Activated CD4-positive, CD25-positive, alpha-beta regulatory T cell treated with anti-CD3 and anti-CD28 coated beads, Interleukin-2, amount 50 U/mL, for 24 hours (primary cell): ENCODE data around the gene UCK2.
"Not testable (repeated sequence)": the region's sequence is repeated elsewhere in the genome, so short reads cannot be mapped to it uniquely, and the experiment has no call there.

Experiments used
- ATAC-seq, 2 donors: fragments of 150-1000 bp; cut with Tn5 transposase; one replicate each; pipeline ENCODE4 v1.10.0; 2021; ENCODE audit warnings: mild to moderate bottlenecking in 1 of 2, moderate library complexity in 1 of 2

The UCK2 gene

DNA sequence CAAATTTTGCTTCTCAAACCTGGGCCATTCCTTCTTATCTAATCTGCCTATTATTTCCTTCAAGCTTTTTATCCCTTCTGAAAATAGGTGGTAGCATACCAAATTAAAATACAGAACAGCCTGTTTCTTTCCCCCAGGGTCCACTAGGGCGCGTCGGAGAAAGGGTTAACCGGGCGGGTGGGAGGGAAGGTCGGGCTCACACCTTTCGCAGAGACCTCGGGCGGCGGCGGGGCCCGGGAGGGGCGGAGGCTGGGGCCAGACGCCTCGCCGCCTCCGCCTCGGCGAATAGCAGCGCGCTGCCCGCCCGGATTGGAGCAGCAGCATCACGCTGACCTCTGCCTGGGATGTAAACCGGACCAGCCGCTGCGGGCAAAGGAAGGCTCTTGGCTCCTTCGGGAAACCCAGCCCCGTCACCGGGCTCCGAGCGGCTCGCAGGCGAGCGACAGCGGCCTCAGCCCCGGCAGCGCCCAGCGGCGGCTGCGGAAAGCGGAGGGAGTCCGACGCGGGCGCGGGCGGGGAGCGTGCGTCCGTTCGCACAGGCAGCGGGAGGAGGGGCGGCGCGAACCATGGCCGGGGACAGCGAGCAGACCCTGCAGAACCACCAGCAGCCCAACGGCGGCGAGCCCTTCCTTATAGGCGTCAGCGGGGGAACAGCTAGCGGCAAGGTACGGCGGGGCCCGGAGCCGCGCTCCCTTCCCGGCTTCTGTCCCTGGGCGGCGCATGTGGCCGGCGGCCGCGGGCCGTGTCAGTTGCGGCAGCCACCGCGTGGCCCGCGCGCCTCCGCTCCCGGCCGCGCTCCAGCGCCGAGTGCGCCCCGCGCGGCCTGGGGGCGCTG, at the start of gene UCK2:
UCK2 (plus strand) TSS at position 347 of the 835 bp plus-strand sequence; CDS start at position 567, 220 bp downstream.
- ATAC-seq, result peak; percentile 73 to 80

DNA sequence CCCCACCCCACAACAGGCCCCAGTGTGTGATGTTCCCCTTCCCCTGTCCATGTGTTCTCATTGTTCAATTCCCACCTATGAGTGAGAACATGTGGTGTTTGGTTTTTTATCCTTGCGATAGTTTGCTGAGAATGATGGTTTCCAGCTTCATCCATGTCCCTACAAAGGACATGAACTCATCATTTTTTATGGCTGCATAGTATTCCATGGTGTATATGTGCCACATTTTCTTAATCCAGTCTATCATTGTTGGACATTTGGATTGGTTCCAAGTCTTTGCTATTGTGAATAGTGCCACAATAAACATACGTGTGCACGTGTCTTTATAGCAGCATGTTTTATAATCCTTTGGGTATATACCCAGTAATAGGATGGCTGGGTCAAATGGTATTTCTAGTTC, 49.2 kb upstream of the UCK2 start:
- ATAC-seq, result not testable (repeated sequence)

DNA sequence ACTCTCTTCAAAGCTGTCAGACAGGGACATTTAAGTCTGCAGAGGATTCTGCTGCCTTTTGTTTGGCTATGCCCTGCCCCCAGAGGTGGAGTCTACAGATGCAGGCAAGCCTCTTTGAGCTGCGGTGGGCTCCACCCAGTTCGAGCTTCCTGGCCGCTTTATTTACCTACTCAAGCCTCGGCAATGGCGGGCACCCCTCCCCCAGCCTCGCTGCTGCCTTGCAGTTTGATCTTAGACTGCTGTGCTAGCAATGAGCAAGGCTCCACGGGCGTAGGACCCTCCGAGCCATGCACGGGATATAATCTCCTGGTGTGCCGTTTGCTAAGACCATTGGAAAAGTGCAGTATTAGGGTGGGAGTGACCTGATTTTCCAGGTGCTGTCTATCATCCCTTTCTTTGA, 43.9 kb upstream of the UCK2 start:
- ATAC-seq, result not testable (repeated sequence)

DNA sequence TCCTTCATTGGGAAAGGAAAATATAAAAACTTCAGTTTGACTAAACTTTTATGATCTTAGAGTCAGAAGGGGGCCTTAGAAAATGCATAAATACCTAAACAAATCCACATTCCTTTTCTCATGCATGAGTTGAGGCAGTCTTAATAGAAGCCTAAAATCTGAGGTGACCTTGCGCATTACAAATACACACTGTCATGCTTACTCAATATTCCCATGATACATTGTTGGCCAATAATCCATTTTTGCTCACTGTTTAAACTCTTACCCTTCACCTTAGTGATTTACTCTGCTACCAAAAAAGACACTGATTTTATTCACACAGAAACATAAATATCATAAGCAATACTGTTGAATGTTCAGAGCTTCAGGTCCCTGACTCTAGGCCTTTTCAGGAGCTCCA, 39.7 kb upstream of the UCK2 start:
- ATAC-seq, result no peak

DNA sequence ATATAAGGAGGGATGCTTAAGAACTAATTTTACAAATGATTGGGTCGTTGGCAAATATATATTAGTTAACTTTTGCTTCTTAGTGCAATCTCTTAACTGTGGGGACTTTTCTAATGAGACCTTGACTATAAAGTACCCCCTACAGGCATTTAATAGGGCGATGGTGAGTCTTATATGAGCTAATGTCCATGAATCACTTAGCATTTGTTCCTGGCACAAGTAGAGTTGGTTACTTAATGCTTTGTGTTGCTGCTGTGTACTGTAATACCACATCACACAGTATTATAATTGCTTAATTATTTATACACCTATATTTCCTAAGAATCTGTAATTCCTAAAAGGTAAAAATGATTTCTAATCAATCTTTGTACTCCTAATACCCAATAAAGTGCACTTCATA, 33.5 kb upstream of the UCK2 start:
- ATAC-seq, result no peak

DNA sequence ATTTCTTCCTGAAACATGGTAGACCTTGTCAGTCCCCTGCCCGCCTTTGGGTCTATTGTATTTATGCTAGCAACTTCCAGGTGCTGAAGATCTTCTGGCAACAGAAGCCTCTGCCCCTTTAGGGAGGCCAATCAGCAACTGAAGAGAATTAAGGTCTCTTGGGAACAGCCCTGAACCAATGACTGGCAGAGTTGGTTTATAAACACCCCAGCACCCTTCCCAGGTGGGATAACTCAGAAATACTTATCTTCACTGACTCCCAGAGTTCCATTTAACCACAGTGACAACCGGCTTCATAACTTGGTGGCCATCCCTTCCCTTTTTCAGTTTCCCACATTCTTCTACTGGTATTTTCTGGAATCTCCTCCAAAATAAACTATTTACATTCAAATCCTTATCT, 31.5 kb upstream of the UCK2 start:
- ATAC-seq, result no peak

DNA sequence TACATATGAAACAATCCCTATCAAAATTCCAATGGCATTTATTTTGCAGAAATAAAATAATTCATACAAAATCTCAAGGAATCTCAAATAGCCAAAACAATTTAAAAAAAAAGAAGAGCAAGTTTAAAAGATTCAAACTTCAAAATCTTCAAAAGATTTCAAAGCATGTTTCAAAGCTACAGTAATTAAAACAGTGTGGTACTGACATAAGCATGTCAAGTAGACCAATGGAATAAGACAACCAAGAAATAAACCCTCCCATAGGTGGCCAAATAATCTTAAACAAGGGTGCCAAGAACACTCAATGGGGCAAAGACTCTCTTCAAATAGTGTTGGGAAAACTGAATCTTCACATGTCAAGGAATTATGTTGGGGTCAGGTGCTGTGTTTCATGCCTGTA, 28.0 kb upstream of the UCK2 start:
- ATAC-seq, result no peak

DNA sequence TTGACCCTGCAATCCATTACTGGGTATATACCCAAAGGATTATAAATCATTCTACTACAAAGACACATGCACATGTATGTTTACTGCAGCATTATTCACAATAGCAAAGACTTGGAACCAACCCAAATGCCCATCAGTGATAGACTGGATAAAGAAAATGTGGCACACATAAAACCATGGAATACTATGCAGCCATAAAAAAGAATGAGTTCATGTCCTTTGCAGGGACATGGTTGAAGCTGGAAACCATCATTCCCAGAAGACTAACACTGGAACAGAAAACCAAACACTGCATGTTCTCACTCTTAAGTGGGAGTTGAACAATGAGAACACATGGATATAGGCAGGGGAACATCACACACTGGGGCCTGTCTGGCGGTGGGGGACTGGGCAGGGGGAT, 22.9 kb upstream of the UCK2 start:
- ATAC-seq, result not testable (repeated sequence)

DNA sequence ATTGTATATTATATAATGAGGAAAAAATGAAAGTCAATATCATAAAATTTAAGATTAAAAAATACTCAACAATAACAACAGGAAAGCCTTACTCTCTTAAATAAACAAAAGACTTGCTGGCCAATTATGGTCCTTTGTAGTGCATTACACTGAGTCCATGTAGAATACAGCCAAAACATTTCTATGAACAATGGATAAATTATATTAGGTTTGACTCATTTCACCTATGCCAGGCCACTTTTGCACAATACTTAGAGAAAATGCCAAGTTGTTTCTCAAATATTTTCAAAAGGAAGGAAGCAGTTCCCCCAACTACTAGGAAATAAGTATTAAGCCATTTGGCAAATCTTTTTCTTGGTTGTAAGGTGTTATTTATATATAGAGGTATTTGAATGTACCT, 19.8 kb upstream of the UCK2 start:
- no peak for ATAC-seq

DNA sequence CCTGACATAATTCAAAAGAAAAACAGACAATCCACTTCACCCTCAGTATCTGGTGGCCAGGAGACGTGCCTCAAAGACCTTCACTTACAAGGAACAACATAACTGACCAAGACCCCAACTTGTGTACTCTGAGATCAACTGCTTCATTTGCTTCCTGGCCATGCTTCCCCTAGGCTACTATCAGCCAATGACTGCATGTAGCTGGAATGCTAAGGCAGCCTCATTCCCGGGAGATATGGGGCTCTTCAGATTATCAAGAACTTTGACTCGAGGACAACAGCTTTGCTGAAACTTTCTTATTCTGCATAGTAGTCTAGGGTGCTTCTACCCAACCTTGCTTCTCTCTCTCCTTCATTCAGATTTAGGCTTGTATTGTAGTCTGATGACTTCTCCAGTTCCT, 11.7 kb upstream of the UCK2 start:
- ATAC-seq, result no peak

DNA sequence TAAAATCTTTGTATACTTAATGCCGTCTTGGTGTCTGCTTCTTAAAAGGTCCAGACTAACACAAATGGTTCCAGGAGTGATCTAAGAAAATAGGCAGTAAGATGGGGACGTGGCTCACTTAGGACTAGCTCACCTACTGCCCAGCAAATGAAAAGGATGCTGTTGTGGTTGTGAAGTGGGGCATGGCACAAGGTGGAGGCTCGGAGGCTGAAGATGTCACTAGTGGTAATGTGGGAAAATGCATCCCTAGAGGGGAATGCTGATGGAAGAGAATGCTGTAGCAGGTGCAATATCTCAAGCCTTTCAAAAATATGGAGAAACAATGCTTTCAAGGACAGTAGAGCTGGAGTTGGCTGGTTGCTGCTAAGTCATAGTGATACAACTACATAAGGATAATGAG, 11.3 kb upstream of the UCK2 start:
- ATAC-seq, result no peak

DNA sequence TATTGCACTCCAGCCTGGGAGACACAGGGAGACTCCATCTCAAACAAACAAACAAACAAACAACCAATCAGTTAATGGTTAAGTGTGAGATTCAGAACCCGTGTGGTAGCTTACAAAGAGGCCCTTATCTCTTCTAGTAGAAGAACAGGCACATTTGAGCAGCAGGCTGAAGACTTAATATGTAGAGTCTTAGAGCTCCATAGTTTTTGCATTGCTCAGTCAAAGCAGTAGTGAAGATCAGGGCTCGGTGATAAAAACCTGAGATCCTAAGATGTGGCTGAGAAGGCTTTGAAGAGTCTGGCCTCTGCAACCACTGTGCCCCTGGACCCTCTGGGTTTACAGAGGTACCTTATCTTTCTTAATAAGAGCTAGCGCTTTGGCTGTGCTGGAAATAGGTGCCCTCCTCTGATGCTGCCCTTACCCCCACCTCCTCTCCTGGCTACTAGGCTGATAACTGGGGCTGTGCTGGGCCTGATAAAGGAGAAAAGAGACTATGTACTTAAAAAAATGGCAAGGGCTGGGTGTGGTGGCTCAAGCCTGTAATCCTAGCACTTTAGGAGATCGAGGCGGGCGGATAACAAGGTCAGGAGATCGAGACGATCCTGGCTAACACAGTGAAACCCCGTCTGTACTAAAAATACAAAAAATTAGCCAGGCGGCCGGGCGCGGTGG, 10.5 kb upstream of the UCK2 start:
- no peak for ATAC-seq

DNA sequence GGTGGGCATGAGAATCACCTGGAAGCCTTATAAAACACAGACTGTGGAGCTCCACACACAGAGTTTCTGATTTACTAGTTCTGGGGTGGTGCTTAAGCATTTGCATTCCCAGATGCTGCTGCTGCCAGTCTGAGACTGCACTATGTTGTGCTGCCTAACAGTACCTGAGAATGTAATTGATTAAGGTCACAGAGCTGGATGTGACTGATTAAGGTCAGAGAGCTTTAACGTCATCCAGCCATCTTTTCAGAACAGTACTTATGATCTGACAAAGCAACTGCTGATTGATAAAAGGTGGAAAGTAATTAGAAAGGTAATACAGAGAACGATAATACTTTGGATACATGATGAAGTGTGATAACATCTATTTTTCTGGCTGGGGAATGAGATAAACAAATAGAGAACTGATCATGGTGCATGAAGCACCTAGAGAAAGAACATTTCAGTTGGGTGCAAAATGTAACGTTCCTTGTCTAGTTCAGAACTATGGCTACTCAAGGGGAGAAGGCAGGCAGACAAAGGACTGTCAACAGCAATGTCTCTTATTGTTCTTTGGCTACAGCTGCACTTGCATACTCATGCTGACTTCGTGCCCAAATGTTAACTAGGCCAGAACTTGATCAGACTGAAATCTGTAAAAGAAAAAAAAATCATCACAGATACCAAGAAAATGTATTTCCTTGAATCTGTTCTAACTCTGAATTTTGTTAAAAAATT, 3.7 kb upstream of the UCK2 start:
- ATAC-seq, result peak in 1 of 2 donors; percentile 51

DNA sequence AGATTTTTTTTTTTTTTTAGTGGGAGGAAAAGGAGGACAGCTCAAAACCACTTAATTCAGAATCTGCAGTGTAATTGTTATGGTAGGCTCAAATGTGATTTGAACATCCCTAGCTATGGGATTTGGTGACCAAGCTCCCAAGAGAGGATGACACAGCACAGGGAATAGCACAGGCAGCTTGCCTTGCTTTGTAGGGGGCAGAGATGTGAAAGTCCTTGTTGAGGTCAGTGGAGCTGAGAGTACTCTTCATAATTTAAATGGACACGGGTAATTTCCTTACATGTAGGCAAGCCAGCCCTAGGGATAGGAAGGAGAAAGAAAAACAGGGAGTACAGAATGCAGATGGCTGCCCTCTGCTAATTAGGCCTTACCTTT, 3.2 kb upstream of the UCK2 start:
- ATAC-seq, result no peak

DNA sequence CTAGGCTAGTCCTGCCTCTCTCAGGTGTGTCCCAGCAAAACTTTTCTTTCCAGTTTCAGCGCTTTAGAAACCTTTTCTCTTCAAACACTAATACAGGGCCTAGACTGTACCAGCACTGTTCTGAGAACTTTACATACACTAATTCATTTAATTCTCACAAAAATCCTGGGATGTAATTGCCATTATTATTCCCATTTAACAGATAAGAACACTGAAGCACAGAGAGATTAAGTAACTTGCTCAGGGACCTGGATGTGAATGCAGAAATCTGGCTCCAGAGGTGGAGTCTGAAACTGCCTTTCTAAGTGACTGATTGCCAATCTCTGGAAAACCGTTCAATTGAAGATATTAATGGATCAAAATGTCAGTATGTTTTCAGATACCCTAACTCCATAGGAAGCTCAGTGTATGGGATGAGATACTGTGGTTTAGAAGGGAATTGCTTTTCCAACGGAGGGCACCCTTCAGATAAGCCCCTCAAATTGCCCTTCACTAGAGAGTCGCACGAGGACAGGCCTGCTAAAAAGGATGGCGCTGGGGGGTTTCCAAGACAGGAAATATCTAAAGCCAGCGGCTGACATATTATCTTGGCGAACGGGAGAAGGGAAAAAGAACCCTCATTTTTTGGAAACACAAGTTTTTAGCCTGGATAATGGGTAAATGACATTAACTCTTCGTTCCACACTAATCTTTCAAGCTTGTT, 698 bp upstream of the UCK2 start:
- no peak for ATAC-seq

DNA sequence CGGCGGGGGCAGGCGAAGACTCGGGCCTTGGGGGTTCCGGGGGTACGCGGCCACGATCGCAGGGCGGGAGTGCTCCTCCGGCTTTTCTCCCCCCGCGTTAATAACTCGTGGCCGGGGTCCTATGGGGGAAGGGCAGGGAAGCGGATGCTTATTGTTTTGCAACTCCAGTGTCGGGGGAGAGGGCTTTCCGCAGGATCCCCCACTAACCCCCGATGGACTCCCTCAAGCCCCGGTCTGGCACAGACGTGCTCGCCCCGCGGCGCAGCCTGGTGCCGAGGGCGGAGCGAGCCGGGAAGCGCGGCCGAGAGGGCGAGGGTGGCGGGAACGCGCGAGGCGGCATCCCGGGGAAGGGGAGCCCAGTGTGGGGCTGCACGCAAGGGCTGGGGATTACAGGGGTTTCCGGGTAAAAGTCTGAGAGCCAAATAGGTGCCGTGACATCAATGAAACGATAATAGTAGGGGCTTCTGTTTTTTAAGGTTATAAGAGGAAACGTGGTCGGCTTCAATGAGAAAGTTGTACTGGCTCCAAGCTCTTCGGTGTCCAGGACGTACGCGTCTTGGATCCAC, 772 bp downstream of the UCK2 start:
- peak; percentile 42 to 51 for ATAC-seq

DNA sequence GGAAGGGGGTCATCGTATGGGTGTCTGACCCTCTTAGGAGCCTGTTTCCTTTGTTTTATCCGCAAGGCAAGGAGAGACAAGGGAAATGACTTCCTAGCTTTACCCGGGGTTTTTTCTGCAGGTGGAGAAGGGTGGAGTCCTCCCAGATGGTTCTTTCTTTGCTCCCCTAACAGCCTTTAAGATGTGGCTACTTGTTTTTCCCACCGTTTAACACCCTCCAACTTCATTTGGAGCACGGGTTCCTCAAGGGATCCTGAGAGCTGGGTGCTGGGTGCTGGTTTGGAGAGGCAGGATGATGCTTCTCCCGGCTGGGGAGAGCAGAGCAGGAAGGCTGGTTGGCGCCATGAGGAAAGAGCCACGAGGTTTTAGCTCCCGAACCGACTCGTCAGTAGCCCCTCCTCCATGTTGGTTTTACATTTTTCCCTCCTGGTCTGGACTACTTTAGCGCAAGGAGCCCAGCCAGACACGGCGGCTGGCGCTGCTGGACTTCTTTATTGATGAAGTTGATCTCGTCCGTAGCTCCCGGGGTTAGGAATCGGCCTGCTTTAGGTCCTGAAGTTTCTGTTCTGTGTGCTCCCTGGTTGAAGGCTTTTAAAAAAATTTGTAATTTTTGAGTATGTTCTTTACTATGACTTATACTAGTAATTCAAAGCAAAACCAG, 1.4 kb downstream of the UCK2 start:
- no peak for ATAC-seq

DNA sequence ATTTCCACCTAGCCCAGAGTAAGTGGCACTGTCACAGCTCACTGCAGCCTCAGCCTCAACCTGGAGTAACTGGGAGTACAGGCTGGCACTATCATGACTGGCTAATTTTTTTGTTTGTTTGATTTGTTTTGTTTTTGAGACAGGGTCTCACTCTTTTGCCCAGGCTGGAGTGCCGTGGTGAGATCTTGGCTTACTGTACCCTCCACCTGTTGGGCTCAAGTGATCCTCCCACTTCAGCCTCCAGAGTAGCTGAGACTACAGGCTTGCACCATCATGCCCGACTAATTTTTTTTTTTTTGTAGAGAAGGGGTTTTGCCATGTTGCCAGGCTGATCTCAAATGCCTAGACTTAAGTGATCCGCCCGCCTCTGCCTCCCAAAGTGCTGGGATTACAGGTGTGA, 2.5 kb downstream of the UCK2 start:
- no peak for ATAC-seq

DNA sequence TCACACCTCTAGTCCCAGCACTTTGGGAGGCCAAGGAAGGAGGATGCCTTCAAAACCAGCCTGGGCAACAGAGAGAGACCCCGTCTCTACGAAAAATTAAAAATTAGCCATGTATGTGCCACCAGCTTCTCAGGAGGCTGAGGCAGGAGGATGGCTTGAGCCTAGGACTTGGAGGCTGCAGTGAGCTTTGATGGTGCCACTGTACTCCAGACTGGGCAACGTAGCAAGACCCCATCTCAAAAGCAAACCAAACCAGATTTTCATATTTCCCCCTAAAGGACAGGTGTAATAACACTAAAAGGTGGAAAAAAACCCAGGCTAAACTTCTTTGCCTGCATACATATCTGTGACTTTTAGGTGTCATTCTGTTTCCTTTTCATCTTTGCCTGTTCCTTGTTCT, 3.7 kb downstream of the UCK2 start:
- no peak for ATAC-seq

DNA sequence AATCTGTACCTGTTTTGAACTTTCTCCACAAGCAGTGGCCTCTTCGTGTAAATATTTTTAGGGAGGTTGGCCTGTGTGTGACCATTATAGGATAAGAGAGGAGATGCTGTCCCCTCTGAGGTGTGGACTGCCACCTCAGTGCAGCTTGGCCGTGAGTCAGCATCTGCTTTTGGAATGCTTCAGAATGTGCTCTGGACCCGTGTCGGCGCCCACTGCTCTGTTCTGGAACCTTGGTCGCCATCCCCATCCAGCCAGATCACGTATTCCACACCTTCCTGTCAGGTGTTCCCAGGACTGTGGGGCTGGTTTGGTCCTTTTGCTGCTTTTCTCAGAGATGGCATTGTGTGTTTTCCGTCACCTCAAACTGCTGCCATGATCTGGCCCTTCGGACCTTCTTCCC, 5.5 kb downstream of the UCK2 start:
- no peak for ATAC-seq

DNA sequence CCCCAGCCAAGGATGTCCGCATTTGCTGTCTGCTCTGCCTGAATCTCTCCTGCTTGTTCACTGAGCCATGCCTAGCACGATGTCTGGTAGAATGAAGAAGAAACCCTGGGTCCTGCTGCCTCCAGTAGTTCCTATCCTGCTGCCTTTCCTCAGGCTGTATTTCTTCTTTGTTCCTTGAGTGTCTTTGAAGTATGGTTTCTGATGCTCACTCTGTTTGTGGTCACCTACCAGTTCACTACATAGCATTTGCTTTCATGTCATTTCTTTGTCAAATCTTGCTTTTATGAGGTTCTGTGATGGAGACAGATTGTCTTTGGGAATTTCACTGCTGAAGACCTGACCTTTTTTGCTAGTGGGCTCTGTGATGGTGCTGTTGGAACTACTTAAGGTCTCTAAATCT, 5.9 kb downstream of the UCK2 start:
- no peak for ATAC-seq

DNA sequence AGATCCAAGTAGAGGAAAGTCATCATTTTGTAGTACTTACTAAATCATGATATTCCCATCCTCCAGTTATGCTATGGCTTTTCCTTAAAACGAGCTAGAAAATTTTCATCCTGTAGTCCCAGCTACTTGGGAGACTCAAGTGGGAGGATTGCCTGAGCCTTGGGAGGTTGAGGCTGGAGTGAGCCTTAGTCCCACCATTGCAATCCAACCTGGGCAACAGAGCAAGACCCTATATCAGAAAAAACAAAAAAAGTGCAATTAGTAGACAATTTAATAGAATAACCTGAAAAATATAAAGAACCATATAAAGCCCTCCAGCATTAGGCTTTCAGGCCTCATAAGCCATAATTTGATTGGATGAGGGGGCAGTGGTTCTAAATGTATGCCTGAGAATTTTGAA, 6.8 kb downstream of the UCK2 start:
- ATAC-seq, result no peak
